ENCODE results near the gene ADAD2.

ADAD2 gene

DNA sequence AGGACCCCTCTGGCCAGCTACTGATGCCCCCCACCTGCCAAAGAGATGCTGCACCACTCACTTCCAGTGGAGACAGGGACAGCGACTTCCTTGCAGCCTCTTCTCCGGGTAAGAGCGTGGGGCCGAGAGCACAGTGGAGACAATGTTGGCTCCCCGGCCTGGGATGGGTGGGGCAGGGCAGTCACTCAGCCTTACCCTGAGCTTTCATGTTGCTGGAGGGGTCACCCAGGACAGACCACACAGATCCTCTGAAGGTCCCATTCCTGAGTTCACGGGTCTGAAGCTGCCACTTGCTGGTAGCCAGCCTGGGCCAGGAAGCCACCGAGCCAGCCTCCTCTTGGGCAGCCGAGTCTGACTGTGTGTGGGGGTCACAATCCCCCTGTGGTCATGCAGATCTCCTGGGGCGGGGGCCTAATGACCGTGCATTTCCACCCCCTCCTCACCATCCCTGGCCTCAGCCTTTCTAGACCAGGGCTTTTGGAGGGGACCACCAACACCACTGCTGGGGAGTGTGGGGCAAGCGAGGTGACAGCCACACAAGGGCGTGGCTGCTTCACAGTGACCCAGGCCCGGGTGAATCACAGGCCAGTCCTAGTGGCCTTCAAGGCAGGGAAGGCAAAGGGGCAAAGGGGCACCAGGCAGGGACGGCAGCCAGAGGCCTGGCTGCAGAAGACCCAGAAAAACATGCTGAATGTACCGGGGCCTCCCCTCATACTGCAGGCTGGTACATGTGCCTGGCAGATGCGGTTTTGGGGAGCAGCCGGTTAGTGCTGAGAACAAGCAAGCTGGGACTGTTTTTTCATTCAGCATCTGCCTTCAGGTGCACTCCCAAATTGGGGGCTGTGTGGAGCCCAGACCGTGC lies 14.5 kb upstream of the ADAD2 start:
- no peak for DNase-seq (ENCODE audit: low read depth in 2 of 2)

DNA sequence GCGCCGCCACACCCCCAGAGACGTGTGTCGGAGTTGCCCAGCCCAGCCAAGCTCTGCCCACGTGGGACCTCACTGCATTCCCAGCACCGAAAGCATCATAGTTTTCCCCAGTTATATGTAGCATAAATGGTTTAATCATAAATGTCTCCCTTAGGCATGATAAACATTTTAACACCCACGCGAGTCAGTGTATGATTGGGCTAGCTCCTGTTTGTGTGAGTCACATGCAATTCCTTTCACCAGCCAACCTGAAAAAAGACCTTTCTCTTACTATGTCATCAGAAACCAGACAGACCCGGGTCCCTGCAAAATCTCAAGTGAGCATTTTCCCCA lies 13.2 kb upstream of the ADAD2 start:
- no peak for DNase-seq (ENCODE audit: low read depth in 2 of 2)

- DNase-seq (ENCODE audit: low read depth in 2 of 2): no peak
Measured at GRCh38 chr16:84178146-84178765, 12.7 kb upstream of the ADAD2 start.

GRCh38 chr16:84178892-84179611 lies 11.9 kb upstream of the ADAD2 start:
- DNase-seq (ENCODE audit: low read depth in 2 of 2): no peak

- no peak for DNase-seq (ENCODE audit: low read depth in 2 of 2)
Measured at GRCh38 chr16:84179612-84180320, 11.2 kb upstream of the ADAD2 start.

DNA sequence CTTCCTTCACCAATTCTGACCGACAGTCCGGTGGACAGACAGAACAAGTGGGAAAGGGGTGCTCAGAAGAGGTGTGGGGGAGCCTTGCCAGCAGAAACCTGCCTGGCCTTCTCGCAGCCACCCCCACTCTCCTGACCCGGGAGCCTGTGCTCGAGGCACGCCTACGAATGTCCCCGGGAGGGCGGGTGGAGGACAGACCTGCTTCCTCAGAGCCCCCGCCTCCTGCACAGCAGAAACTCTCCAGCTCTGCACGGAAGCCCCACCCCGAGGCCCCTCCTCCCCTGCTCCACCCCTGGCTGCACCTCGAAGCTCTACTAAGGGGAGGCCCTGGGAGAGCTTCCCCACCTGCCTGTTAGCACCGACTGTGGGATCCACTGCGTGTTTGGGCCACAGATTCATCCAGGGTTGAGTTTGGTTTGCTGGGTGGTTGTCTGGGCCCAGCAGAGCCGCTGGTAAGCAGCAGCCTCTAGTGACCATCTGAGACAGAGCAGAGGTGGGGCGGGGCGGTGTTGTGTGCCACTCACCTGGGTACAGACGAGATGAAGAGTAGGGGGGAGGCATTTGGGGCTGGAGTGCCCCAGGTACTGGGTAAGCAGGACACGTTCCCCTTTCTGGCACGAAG lies 10.3 kb upstream of the ADAD2 start:
- DNase-seq (ENCODE audit: low read depth in 2 of 2): no peak

DNA sequence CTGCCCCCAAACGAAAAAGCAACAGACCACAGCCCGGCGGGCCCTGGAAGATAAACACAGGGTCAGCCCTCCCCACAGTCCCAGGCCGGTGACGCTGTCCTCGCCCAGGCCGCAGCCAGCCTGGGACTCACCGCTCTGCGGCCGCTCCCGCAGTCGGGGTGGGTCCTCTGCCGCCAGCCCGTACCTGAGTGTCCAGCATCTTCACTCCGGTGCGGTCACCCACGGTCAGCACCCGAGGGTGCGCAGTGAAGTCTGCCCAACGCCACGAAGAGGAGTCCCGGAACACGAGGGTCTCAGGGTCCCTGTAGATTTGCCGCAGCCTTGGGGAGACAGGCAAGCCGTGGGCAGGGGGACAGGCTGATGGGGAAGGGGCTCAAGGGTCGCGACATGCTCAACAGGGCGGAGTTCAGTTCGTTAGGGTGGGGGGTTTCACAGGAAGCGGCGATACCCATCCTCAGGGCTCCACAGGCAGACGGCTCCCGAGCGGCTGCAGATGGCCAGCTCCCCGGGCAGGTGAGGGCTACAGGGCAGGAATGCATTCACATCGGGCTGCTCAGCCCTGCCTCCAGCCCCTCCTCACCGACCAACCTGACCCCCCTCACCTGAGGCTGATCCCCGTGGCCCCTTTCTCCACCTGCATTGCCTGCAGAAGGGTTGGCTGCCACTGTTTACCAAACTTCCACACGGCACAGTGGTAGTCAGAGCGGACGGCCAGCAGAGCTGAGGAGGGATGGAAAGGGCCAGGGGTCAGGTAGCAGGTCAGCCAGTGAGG lies 9.6 kb upstream of the ADAD2 start:
- DNase-seq (ENCODE audit: low read depth in 2 of 2): no peak

DNA sequence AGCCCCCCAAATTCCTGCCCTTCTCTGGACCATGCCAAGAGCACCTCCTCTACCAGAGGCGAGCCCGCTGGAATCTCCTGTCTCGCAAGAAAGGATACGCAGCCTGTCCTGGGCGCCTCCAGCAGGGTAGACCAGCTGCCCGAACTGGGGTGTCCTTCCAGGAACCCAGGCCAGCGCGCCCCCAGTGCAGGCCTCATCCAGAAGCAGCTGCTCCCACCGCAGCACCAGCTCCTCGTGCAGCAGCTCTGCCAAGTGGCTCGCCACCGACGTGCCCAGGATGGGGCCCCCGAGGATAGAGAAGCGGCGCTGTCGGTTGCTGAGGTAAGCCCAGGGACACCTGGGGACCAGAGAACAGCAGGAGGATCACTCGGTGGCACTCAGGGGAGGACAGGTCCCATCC lies 8.9 kb upstream of the ADAD2 start:
- DNase-seq (ENCODE audit: low read depth in 2 of 2): no peak

DNA sequence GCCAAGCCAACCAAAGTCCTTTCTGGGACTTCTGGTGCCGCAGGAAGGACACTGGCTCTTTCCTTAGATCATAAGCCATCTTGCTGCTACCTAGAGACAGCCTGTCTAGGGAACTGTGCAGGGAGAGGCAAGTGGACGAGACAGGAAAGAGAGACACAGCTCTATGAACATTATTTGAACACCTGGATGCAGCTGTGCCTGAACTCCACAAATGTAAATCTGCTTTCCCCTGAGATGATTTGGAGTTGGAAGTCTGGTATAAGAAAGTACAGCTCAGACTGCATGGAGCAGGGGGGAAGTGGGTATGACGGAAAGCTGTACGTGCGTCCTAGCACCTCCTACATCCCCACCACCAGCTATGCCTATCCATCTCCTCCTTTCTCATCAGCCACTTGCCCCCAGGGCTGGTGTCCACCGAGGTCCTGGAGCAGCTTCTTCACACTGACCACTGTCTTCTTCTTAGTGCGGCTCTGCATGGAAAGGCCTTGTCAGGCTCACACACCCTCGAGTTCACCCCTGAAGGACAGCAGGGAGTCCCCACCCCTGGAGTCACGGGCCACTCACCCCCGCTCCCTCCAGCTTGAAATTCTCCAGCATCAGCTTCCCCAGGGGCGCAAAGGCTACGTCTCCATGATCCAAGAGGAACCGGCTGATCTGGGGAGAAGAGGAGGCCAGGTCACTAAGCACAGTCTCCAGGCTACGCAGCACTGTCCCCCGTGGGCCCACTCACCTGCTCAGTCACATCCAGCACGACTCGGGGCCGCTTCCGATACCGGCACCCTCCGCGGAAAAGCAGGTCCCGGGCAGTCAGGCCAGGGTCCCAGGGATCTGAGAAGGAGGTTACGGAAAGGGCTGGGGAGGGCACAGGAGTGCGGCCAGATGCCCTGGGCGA lies 8.0 kb upstream of the ADAD2 start:
- no peak for DNase-seq (ENCODE audit: low read depth in 2 of 2)

GRCh38 chr16:84183572-84183875 lies 7.4 kb upstream of the ADAD2 start:
- no peak for DNase-seq (ENCODE audit: low read depth in 2 of 2)

DNA sequence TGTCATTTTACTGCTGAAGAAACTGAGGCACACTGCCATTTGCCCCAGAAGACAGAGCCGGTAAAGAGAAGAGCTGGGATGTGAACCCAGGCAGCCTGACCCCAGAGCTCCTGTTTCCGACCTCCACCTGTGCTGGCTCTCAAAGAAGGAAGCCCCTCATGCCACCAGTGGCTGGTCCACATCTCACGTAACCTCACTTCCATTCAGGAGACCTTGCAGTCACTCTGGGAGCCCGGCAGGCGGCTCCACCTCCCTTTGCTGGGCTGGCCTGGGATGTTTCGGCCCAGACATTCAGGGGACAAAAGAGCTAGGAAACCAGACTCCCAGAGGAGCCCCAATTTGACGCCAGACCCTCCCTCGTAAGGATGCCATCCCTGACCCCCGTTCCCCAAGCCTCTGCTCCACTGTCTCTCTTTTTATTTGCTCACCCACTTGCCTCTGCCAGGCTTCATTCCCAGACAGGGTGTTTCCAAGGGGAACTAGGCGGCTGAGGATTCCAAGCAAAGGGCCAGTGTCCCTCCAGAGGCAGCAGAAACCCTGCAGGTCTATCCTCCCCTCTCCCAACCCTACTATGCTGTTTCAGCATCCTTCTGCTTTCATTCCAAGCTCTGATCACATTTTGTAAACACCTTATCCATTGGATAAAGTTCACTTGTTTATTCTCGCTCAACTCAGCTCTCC lies 6.9 kb upstream of the ADAD2 start:
- DNase-seq (ENCODE audit: low read depth in 2 of 2): no peak

- no peak for DNase-seq (ENCODE audit: low read depth in 2 of 2)
Measured at GRCh38 chr16:84184775-84185174, 6.2 kb upstream of the ADAD2 start.

DNA sequence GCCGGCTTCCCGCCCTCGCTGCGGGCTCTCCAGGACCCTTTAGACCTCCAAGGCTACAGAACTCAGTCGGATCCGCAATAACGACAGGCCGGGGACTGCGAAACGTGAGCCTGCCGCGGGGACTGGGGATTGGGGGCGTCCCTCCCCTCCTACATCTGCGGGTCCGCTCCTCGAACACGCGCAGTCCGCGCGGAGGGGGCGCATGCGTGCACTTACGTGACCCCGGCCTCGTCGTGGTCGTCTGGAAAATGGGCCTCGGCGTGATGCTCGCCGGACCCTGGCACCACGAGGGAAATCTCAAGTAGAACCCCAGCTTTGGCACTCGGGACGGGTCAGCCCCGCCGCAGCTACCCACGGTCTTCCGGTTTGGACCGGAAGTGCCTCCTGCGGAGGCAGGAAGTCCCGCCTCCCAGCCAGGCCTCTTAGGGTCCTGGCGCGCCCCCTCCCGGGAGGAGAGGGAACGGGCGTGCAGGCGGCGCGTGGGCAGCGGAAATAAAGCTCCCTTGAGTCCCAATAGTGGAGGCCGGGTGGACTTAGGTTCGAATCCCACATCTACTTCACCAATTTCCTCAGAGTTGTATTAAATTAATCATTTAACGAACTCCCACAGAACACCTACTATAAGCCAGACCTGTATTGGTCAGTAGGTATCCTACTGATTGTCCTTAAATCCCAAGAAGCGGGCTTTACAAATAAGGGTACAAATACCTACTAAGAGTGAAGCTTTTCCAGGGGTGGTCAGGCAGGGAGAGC lies 4.1 kb upstream of the ADAD2 start, which contains the start of gene TAF1C:
Gene TAF1C, minus strand, starts transcription at position 373 of the 753 bp plus-strand sequence. CDS start 2,069 bp downstream, outside the sequence.
- DNase-seq (ENCODE audit: low read depth in 2 of 2): peak; percentile 89 to 90

GRCh38 chr16:84191466-84191865 lies 509 bp downstream of the ADAD2 start:
- no peak for DNase-seq (ENCODE audit: low read depth in 2 of 2)

- no peak for DNase-seq (ENCODE audit: low read depth in 2 of 2)
Measured at GRCh38 chr16:84193480-84193879, 2.5 kb downstream of the ADAD2 start.

- no peak for DNase-seq (ENCODE audit: low read depth in 2 of 2)
Measured at GRCh38 chr16:84194018-84194417, 3.1 kb downstream of the ADAD2 start.

- no peak for DNase-seq (ENCODE audit: low read depth in 2 of 2)
Measured at GRCh38 chr16:84194470-84195200, 3.7 kb downstream of the ADAD2 start.

Data from stimulated activated CD4-positive, alpha-beta T cell treated with anti-CD3 and anti-CD28 coated beads, Interleukin-1b, Interleukin-23, amount 100 ng/mL, for 4 hours (primary cell).